NCI-H2107 (cell line): ENCODE measurements around the gene TMED10.

Source experiments
- DNase-seq: peaks from one replicate; lab custom pipeline; 2025; lab: John Stamatoyannopoulos, UW

The TMED10 gene

DNA sequence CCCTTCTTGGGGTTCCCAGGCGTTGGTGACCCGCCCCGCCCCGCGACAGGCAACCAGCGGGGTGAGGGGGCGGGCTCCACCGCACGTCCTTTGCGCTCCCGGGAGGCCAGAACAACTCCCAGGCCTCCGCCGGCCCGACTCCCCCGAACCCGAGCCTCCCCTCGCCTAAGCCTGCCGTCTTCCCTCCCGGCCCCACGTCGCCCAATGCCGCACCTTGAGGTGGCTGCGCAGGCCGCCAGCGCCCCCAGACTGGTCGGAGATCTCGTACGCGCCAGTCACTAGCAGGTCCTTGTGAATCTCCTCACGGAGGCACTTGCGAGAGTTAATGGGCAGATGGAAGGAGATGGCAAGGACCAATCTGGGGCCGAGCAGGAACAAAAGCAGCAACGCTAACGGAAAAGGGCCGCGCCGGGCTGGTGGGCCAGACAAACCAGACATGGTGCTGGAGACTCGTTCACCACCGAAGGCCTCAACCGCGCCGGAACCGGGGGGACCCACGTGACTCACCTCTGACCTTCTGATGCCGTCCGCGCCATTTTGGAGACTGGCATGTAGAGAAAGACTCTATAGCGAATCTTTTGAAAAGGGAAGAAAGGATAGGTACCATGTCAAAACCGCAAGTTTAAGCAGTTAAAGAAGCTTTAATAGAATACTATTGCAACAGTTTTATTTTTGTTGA is at the start of gene TMED10:
Gene TMED10 (minus strand): TSS at position 471 of the 679 bp plus-strand sequence. CDS start 33 bp downstream, at position 438.
- DNase-seq, result peak; percentile 85

DNA sequence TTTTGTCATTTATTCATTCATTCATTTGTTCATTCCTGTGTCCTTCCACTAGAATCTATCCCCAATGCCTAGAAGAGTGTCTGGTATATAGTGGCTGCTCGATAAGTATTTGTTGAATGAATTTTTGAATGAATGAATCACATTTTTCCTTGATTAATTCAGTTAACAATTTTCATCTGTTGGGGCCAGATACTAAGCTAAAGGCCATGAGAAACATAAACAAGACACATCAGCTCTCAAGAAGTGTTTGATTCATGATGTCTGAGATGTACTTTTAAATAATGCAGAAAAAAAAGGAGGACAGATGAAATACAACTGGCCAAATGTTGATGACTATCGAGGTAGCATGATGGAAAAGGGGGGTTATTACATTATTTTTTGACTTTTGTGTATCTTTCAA is 48.1 kb upstream of the TMED10 start:
- no peak for DNase-seq

DNA sequence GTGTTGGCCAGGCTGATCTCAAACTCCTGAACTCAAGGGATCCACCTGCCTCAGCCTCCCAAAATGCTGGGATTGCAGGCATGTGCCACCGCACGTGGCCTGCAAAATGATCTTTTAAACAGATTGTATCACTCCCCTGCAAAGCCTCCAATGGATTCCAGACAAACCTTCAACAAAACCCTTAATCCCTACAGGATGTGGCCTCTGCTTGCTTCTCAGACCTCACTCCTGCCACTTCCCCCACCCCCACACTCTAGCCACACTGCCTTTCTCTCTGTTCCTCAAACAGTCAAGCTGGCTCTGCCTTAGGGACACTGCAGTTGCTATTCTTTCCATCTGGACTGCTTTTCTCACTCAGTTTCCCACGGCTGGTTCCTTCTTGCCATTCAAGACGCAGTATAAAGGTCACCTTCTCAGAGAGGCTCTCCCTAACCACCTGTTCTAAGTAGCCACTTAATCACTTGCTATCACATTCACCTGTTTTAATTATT is 47.3 kb upstream of the TMED10 start:
- DNase-seq, result no peak

DNA sequence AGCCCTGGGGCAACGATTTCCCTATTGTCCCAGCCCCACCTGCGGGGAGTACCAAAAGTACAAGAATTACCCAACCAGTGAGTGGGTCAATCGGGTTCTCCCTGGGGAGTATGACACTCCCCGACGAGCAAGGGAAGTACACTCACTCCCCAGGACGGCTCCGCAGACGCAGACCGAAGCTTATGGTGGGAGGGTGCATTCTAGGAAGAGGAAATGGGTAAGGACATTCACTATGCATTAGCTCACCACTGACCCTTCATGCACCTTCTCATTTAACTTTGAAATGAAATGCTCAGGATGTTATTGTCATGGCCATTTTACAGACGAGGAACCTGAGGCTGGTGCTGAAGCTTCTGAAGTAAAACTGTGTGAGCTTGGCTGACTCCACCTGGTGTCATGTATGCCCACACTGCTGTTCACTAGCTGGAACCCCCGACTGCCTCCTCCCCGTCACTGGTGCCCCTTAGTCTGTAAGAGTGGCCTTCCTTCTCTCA is 45.8 kb upstream of the TMED10 start:
- DNase-seq, result no peak

DNA sequence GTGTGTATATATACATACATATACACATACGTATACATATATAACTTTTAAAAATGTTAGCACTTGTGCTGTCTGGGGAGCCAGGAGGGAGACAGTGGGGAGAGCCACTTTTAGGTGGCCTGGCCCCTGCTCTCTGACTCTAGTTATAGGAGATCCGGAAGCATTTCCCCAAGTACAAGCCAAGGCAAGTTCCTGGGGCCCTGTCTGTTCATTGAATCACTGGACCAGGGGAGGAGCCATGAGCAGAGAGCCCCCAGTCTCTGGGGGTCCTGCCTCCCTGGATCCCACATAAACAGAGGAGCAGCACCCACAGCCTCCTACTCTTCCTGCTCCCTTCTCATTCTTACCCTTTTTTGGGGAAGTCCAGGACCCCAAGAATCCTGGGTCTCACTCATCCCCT is 45.4 kb upstream of the TMED10 start:
- DNase-seq, result no peak

DNA sequence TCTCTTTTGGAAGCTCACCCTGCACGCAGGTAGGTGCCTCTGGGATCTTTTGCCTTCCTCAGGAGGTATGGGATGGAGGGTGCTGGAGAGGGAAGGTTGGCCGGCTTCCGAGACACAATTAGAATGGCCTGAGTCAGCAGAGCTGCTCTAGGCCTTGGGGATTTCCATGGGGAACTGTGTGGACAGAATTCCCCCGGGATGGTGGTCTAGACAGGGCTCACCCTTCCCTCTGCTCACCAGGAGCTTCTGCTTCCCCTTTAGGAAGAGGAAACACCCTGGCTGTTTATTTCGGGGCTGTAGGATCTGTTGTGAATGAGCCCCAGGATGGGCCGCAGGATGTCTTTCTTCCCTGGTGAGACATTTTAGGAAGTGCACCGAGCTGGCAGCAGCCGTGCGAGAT is 43.7 kb upstream of the TMED10 start:
- DNase-seq, result no peak

DNA sequence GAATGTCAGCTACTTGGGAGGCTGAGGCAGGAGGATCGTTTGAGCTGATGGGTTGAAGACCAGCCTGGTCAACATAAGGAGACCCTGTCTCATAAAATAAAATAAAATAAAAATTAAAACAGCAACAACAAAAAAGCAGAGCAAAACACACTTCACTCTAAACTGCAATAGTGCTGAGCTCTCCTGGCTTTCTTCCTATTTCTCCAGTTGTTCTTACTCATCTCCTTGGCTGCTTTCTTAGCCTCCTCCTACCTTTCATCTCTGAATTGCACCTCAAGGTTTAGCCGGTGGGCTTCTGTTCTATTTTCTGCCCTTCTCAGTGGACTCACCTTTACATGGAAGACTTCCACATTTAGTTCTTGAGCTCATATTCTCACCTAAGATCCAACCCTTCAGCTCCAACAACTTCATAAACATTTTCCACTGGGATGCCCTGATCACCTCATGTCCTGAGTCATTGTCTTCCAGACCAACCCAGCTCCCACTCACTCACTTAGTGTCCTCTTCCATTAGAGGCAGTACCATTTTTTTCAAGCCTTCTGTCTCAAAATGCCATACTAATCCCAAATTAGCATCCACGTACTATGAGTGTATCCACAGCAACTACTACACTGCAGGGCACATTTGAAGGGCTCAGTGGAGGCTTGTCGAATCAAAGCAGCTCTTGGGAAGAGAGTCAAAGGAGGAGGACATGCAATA is 41.2 kb upstream of the TMED10 start:
- DNase-seq, result no peak

DNA sequence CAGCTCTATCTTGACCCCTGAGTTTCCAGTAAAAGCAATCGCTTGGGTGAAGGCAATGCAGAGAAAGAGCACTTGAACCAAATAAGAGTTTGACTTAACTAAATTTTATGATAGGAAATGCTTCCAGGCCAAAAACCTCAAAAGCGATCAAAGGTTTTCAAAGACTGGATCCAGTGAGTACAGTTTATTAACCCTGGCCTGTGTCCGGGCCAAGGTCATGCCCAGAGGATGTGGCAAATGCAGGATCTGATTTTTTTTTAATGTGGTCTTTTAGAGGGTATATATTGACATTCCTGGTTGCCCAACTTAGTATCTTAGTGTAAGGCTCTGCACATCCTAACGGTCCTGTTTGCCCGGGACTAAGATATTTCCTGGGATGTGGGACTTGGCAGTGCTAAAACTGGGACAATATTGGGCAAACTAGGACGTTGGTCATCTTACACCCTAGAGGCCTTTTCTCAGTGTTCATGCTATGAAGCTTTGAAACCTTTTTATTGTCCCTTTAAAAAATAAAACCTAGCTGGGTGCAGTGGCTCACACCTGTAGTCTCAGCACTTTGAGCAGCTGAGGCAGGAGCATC is 40.1 kb upstream of the TMED10 start:
- DNase-seq, result no peak

DNA sequence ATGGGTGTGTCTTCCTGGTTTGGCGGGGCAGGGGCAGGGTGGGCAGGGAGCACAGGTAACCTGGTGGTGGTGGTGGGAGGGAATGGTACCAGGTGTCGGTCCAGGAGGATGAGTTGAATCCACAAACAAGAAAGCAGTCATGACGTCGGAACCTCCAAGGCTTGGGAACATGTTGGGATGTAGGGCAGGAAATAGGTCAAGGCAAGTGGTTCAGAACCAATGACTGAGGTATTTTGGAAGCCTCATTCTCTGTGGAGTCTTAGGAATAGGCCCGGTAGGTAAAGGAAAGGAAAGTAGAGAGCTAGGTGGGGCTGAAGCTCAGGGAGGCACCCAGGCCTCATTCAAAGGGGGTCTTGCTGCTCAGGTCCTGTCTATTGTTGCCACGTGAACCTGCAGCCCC is 39.1 kb upstream of the TMED10 start:
- DNase-seq, result no peak

DNA sequence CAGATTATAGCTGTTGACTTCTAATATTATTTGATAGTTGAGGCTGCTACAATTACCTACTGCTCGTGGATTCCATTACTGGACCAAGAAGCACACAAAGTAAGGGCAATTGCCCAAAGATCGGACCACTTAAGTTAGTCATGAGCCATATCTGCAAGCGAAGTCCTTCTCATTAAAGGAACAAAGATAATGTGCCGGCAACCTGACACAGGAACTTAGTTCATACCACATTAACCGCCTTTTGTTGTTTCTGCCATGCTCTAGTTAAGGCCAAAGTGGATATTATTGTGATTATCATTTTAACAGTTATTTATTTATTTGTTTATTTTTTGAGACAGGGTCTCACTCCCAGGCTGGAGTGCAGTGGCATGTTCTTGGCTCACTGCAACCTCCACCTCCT is 38.1 kb upstream of the TMED10 start:
- no peak for DNase-seq

DNA sequence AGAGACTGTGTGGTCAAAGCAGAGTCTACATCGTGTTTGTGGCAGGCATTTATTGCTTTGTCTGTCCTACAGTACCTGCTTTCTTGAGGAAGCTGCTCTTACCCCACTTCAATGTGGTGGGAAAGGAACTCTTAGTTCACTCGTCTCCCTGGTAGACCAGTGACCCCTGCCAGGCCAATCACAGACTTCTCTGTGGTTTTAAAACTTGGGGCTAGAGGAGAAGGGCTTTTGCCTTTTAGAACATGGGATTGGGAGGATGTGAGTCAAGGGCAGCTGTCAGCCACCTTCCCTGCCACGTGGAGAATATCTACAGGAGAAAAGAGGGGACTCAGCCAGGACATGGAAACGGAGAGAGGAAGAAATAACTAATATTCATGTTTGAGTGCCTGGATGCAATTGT is 36.8 kb upstream of the TMED10 start:
- no peak for DNase-seq

DNA sequence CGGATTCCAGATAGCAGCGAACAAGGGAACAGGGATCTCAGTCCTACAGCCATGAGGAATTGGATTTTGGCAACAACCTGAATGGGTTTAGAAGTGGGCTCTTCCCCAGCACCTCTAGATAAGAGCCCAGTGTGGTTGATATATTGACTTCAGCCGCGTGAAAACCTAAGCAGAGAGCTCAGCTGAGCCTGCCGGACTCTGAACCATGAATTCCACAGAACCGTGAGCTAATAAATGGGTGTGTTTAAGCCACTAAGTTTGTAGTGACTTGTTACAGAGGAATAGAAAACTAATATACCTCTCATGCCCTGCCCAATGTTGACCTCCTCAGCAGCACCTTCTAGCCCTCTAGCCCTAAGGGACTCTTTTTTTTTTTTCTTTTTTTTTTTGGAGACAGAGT is 32.4 kb upstream of the TMED10 start:
- DNase-seq, result no peak

DNA sequence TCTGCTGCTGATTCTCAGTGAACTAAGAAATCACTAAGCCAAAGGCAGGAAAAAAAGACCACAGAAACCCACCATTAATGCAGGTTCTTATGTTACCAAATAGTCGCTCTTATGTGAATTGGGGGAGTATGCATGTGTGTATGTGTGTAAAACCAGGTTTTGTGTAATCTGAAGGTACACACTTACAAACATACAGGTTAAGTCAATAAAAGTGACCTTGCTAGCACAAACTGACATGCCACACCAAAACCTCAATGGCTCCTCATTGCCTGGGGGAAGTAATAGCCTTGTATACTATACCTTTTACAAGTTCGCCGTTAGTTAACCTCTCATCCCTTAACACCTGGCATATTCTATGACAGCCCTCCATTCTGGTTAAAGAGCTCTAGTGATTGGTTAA is 29.8 kb upstream of the TMED10 start:
- no peak for DNase-seq

DNA sequence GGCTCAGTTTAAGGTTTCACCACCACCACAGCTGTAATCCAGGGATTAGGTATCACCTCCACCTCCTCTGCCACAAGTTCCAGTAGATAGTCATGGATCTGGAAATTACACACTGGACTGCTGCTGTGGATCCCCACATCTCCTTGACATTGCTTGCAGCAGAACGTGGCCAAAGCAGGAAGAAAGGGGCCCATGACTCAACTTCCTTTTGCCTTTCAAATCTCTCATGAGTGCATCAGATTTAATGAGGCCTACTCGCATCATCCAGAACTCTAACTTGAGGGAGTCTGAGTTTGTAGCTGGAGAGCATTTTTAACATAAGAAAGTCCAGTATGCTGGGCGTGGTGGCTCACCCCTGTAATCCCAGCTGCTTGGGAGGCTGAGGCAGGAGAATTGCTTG is 29.2 kb upstream of the TMED10 start:
- no peak for DNase-seq

DNA sequence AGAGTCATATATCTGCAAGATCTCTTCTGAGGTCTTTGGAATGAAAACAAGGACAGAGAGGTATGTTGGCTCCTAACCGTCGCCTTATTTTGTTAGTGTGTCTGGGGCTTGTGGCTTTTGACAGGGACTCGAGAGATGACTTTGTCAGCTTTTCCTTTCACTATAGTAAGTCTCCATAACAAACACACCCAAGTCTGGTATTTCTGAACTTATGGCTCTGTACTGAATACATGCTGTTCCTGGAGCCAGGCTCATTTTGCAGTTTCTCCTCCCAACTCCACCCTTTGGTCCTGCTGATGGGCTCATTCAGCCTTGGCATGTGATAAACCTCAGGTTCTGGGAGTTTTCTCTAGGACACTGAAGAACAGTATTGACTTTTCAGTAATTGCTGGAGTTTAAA is 27.7 kb upstream of the TMED10 start:
- DNase-seq, result no peak

DNA sequence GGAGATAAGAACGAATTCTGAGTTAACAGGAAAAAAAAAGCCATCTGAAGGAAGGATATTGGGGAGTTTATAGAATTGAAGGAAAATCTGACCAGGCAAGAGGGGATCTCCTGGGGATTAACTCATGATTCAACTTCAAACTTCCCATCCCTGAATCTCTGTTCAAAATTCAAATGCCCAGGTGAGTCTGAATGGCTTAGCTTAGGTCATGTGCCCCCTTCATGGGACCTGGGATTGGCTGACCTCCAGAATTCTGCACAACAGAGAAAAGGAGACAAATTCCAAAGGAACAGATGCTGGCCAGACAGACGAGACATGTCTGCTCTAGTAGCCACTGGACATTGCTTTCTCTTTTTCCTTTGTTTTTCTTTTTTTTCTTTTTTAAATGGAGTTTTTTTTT is 26.2 kb upstream of the TMED10 start:
- DNase-seq, result no peak

DNA sequence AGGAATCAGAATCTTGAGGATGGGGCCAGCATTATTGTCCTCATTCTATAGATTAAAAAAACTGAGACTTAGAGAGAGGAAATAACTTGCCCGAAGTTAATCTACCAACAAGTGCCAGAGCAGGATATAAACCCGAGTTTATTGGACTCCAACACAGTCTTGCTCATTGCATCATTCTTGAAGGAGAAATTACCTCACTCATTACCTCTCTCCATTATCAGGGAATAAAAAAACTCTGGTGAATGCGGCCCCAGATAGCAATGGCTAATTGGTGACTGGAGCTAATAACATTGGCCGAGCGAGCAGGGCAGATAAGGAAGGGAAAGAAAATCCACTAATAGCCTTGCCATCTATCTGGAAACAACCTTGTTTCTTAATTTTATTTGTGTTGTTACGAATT is 24.7 kb upstream of the TMED10 start:
- DNase-seq, result no peak

DNA sequence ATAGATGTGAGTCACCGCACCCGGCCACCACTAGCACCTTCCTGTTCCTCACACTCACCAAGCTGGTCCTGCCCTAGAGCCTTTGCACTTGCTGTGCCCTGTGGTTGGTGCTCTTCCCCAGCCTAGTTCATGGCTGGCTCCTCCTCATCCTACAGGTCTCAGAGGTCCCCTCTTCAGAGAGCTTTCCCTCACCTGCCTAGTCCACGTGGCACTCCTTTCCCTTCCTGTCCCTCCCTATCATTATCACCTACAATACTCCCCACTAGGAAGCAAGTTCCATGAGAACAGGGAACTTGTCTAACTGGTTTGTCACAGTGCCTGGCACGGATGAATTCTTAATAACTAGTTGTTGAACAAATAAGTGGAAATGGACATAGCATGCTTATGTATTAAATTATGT is 24.0 kb upstream of the TMED10 start:
- no peak for DNase-seq

DNA sequence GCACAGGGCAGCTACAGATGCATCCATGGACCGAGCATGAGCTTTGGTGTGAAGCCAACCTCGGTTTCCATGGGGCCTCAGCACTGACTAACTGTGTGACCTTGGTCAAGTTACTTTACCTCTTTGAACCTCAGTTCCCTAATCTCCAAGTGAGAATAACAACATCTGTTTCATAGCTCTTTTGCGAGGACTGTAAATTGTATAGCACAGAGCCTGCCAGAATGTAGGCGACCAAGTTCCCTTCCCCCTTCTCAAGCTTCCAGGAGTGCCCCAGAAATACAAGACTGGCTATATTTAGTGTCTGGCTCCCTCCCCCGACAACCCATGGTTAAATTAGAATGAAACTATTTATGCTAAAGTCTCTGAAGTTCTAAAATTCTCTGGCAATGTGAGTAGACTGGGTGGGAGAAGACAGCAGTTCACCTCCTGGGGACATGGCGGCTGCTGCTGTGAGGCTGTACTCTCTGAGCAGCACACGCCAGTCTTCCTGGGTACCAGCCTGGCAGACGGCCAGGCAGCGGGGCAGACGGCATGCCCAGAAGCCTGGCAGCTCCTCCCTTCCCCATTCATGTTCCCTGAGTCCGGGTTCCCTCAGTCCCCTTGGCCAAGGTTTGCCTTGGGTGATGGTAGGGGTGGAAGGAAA is 22.0 kb upstream of the TMED10 start:
- no peak for DNase-seq

DNA sequence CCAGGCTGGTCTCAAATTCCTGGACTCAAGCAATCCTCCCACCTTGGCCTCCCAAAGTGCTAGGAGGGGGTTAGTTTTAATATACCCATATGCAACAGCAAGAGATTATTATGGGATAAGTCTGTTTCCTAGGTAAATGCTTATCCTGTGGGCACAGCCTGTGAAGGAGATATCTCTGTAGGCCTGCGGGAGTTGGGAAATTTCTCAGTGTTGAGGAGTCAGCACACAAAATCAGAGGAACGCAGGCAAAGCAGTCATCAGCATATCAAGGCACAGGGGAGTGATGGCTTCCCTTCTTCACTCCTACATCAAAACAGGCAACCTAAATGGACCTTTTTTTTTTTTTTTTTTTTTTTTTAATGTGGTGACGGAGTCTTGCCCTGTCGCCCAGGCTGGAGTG is 20.9 kb upstream of the TMED10 start:
- DNase-seq, result no peak

DNA sequence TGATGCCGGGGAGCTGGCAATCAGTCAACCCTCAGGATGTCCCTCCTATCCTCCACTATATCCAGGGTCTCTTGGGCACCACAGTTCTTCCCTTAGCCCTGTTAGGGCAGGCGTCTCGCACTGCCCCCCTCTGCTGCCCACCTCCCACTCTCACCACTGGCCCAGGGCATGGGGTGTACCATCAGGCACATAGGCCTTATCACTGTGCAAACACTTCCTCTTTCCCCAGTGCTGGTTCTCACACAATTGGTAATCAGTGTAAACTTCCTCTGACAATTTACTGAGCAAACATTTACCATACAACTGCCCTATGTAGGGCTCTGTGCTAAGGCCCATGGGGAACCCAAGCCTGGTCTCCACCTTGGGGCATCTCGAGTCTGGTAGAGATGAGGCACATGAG is 20.1 kb upstream of the TMED10 start:
- DNase-seq, result no peak

DNA sequence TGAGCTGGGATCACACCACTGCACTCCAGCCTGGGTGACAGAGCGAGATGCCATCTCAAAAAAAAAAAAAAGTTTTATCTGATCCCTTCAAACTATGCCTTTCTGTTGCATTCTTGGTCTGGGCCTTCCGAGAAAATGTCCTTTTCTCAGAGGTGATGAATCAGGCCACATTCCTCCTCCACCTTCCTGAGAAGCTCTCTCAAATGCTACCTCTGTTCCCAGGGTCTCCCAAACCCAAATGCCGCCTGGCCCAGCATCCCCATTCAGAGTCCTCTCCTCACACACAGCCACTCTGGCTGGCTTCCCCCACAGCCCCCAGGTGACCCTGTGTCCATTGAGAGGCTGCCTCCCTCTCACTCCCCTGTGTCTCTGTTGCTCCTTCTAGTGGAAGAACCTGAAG is 19.7 kb upstream of the TMED10 start:
- no peak for DNase-seq

DNA sequence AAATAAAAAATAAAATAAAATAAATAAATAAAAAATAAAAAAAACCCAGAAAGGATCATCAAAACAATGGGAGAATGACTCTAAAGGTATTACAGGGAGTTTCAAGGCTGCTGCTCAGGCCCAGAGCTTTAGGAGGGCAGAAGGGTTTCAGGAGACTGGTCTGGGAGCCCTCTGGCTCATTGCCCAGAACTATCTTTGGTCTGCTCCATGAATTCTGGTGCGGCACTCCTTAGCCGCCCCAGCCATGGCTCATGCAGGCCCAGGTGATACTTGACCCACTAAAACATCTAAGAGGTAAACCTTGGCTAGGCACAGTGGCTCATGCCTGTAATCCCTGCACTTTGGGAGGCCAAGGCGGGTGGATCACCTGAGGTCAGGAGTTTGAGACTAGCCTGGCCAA is 14.7 kb upstream of the TMED10 start:
- no peak for DNase-seq
